PC-3 (cell line): Measurements from ENCODE around the gene OR2T4. TPM values are rescaled to one million over a fixed set of nuclear protein-coding genes. Genes with fewer than 3 reads are reported as not detected.

Experiments
- ATAC-seq: fragments of 200-7000 bp; cut with Tn5 transposase; 2 replicates; pipeline ENCODE4 v1.9.1; 2020; ENCODE audit warnings: mild to moderate bottlenecking, moderate library complexity
- BruUV-seq: library from RNA; stranded (reverse); fragments of 400-500 nt; replicated peaks from 2 replicates; lab custom pipeline; 2021; lab: Mats Ljungman, UMichigan
- CTCF ChIA-PET: fragments of 300-600 bp; sonication (Branson Sonifier 250); formaldehyde crosslinking; loops from one replicate; lab custom pipeline; 2022; ENCODE audit warnings: antibody characterized with exemption; lab: Charles Lee
- POLR2A ChIA-PET: fragments of 300-600 bp; sonication (Branson Sonifier 250); formaldehyde crosslinking; loops from one replicate; lab custom pipeline; 2022; ENCODE audit warnings: antibody characterized with exemption; ENCODE audit not compliant: unreplicated experiment; lab: Charles Lee
- DNase-seq: peaks from one replicate; pipeline ENCODE4 v3.0.0-alpha.2; 2015
- H2AFZ ChIP-seq: fragments of 300-600 bp; sonication (generic); 2 replicates; pipeline ENCODE4 v1.6.0; 2016; ENCODE audit warnings: antibody characterized with exemption, low read length
- H3F3A ChIP-seq: fragments of 300-600 bp; sonication (generic); one replicate; pipeline ENCODE4 v1.6.0; 2017; ENCODE audit warnings: antibody characterized with exemption, low read length, control low read depth, mild to moderate bottlenecking; ENCODE audit not compliant: unreplicated experiment
- H3K27ac ChIP-seq: fragments of 300-600 bp; sonication (generic); 2 replicates; pipeline ENCODE4 v1.5.1; 2016; ENCODE audit warnings: mild to moderate bottlenecking, low read length
- H3K27me3 ChIP-seq: fragments of 300-600 bp; sonication (generic); 2 replicates; pipeline ENCODE4 v1.6.1; 2016; ENCODE audit warnings: low read length, mixed read lengths
- H3K36me3 ChIP-seq: fragments of 300-600 bp; sonication (generic); 2 replicates; pipeline ENCODE4 v1.6.1; 2016; ENCODE audit warnings: low read depth, mixed run types, low read length, mixed read lengths
- H3K4me1 ChIP-seq: fragments of 300-600 bp; sonication (generic); 2 replicates; pipeline ENCODE4 v1.5.1; 2016; ENCODE audit warnings: low read length; ENCODE audit not compliant: insufficient read depth
- H3K4me2 ChIP-seq: fragments of 300-600 bp; sonication (generic); 2 replicates; pipeline ENCODE4 v1.6.0; 2016; ENCODE audit warnings: low read length
- H3K4me3 ChIP-seq: fragments of 300-600 bp; sonication (generic); 2 replicates; pipeline ENCODE4 v1.5.1; 2016; ENCODE audit warnings: mild to moderate bottlenecking, low read length, mixed read lengths
- H3K79me2 ChIP-seq: fragments of 300-600 bp; sonication (generic); 2 replicates; pipeline ENCODE4 v1.6.1; 2017; ENCODE audit warnings: low read length, mixed read lengths
- H3K9ac ChIP-seq: fragments of 300-600 bp; sonication (generic); 2 replicates; pipeline ENCODE4 v1.6.0; 2016; ENCODE audit warnings: mild to moderate bottlenecking, low read length
- H3K9me2 ChIP-seq: fragments of 300-600 bp; sonication (generic); replicated peaks from 2 replicates; pipeline ENCODE4 v1.6.1; 2016; ENCODE audit warnings: mixed run types, low read length, mixed read lengths
- H3K9me3 ChIP-seq: fragments of 300-600 bp; sonication (generic); 2 replicates; pipeline ENCODE4 v1.6.1; 2016; ENCODE audit warnings: low read length, mixed read lengths
- H4K20me1 ChIP-seq: fragments of 300-600 bp; sonication (generic); 2 replicates; pipeline ENCODE4 v1.6.1; 2016; ENCODE audit warnings: low read length, mixed read lengths
- EZH2 ChIP-seq: fragments of 300-600 bp; sonication (generic); IDR thresholded peaks from one replicate; pipeline ENCODE4 v1.6.1; 2017; ENCODE audit warnings: antibody characterized with exemption, mild to moderate bottlenecking, low read length; ENCODE audit not compliant: unreplicated experiment
- EZH2phosphoT487 ChIP-seq: fragments of 300-600 bp; sonication (generic); IDR thresholded peaks from 2 replicates; pipeline ENCODE4 v1.6.1; 2018; ENCODE audit warnings: mild to moderate bottlenecking, antibody characterized with exemption, low read length, borderline replicate concordance
- intact Hi-C: fragments of 100-400 bp; cut with micrococcal nuclease; formaldehyde crosslinking; loops from 2 replicates; pipeline ENCODE4 v1.9.0; 2023
- total RNA-seq: library from RNA; depleted of rRNA; stranded (reverse); fragments of >200 nt; gene quantifications from 2 replicates; pipeline ENCODE4 v1.2.3, GENCODE V29; 2014
- TF ChIP-seq, protein P1 (sequence below): fragments of 300-600 bp; sonication (generic); conservative IDR thresholded peaks from 2 replicates; pipeline ENCODE4 v1.5.1; 2017; ENCODE audit warnings: antibody characterized with exemption, low read depth, mild to moderate bottlenecking, low read length

Gene OR2T4
- total RNA-seq, 1 experiment from 2014 or later = not detected

DNA sequence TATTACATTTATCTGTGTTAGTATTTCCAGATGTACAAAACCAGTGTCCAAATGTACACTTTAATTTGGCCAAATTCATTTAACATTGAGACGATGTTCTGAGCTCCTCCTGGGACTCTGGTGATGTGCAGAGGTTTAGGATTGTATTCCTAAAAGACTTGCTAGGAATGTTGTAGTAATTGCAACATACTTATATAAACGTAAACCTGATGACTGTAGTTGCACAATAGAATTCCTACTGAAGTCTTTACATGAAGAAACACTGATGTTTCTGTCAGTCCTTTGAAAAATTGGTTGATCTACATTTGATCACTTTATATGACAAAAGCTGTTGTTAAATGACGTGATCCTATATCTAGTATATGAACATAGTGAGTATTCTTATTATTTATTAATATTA is 18.0 kb upstream of the OR2T4 start:
- intact Hi-C loops = no loop called here
- TF ChIP-seq, protein P1, sequence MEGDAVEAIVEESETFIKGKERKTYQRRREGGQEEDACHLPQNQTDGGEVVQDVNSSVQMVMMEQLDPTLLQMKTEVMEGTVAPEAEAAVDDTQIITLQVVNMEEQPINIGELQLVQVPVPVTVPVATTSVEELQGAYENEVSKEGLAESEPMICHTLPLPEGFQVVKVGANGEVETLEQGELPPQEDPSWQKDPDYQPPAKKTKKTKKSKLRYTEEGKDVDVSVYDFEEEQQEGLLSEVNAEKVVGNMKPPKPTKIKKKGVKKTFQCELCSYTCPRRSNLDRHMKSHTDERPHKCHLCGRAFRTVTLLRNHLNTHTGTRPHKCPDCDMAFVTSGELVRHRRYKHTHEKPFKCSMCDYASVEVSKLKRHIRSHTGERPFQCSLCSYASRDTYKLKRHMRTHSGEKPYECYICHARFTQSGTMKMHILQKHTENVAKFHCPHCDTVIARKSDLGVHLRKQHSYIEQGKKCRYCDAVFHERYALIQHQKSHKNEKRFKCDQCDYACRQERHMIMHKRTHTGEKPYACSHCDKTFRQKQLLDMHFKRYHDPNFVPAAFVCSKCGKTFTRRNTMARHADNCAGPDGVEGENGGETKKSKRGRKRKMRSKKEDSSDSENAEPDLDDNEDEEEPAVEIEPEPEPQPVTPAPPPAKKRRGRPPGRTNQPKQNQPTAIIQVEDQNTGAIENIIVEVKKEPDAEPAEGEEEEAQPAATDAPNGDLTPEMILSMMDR = no peak
- no peak for TF ChIP-seq EZH2phosphoT487
- no peak for TF ChIP-seq EZH2
- Histone ChIP-seq H3K27ac (no peak overlapping the region), H3K9me2 (no peaks in the 10 kb centered on the region), H3K4me3 (no peak overlapping the region), H3K36me3 (no peaks in the 10 kb centered on the region), H3F3A (no peaks in the 10 kb centered on the region), H2AFZ (no peak overlapping the region), H3K79me2 (no peaks in the 10 kb centered on the region), H3K4me2 (no peak overlapping the region), H3K9ac (no peak overlapping the region), H4K20me1 (no peaks in the 10 kb centered on the region), H3K27me3 (peaks cover 7% of the 10 kb centered on the region), H3K4me1 (no peaks in the 10 kb centered on the region), H3K9me3 (no peaks in the 10 kb centered on the region)
- ChIA-PET CTCF (no interaction called here), POLR2A (no interaction called here)
- ATAC-seq = no peak
- no TSS peak for BruUV-seq
- no peak for DNase-seq

DNA sequence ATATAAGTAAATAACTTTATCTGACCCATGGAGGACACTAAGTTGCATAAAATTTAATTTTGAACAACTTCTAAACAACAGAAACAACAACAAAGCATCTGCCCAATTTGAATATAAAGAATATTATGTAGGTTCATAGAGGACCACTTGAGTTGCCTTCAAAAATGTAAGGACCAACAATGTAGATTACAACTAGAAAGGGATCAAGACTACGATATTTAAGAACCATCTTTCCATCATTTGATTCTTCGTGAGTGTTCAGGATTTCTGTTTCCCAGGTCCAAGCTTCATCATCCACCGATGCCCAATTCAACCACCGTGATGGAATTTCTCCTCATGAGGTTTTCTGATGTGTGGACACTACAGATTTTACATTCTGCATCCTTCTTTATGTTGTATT is 13.0 kb upstream of the OR2T4 start, which contains the start of gene OR14C36:
Gene OR14C36, plus strand, starts transcription at position 301 of the 400 bp plus-strand sequence. Its CDS starts 0 bp downstream, at position 301.
- intact Hi-C loops = no loop called here
- ATAC-seq = no peak
- H3K9ac ChIP-seq = no peak within 1 kb of the TSS
- H3K4me1 ChIP-seq = no peaks in the 10 kb centered on the region
- no peaks in the 10 kb centered on the region for H3K79me2 ChIP-seq
- H3K4me2 ChIP-seq = no peak within 1 kb of the TSS
- H3K9me2 ChIP-seq = no peaks in the 10 kb centered on the region
- no peak within 1 kb of the TSS for H3K4me3 ChIP-seq
- CTCF ChIA-PET = no interaction called here
- no peaks in the 10 kb centered on the region for H3F3A ChIP-seq
- H2AFZ ChIP-seq = no peak within 1 kb of the TSS
- POLR2A ChIA-PET = no interaction called here
- no peaks in the 10 kb centered on the region for H3K36me3 ChIP-seq
- peaks cover 24% of the 10 kb centered on the region for H3K27me3 ChIP-seq
- H4K20me1 ChIP-seq = no peaks in the 10 kb centered on the region
- TF ChIP-seq, protein P1 = no peak
- TF ChIP-seq EZH2phosphoT487 = no peak
- no peak for TF ChIP-seq EZH2
- no peak for DNase-seq
- H3K9me3 ChIP-seq = no peaks in the 10 kb centered on the region
- H3K27ac ChIP-seq = no peak within 1 kb of the TSS
- BruUV-seq = no TSS peak

DNA sequence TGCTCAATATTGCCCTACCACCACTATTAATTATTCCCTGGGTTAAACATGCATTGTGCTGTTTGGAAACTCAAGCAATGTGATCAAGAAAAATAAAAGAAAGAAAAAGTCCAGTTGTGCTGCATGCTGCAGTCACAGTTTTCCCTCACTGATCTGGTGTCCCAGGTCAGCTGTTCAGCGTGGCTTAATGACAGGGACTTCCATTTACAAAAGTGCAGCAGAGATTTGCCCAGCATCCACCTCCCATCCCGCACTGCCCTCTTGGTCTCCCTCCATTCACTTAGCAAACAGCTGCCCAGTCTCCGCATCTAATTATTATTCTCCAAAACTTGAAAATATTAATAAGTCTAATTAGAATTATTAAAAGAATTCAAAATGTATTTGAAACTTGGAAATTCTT is 2.0 kb upstream of the OR2T4 start:
- no peak overlapping the region for H3K27ac ChIP-seq
- H2AFZ ChIP-seq = no peak overlapping the region
- DNase-seq (no peak), ATAC-seq (no peak)
- no TSS peak for BruUV-seq
- H3K4me2 ChIP-seq = no peak overlapping the region
- H3K27me3 ChIP-seq = peaks cover 28% of the 10 kb centered on the region
- H4K20me1 ChIP-seq = no peaks in the 10 kb centered on the region
- H3K9me2 ChIP-seq = no peaks in the 10 kb centered on the region
- H3K36me3 ChIP-seq = no peaks in the 10 kb centered on the region
- intact Hi-C loops = no loop called here
- H3K9ac ChIP-seq = no peak overlapping the region
- H3K79me2 ChIP-seq = no peaks in the 10 kb centered on the region
- peaks cover 1% of the 10 kb centered on the region; the same call in 1 of the 2 replicates for H3K9me3 ChIP-seq
- H3K4me1 ChIP-seq = no peaks in the 10 kb centered on the region
- ChIA-PET CTCF (no interaction called here), POLR2A (no interaction called here)
- TF ChIP-seq, protein P1 = no peak
- TF ChIP-seq EZH2phosphoT487 (no peak), EZH2 (no peak)
- H3F3A ChIP-seq = no peaks in the 10 kb centered on the region
- no peak overlapping the region for H3K4me3 ChIP-seq
